Colonic mucosa (tissue), 4 donors: ENCODE data around the gene ENG. TPM values are rescaled to one million over a fixed set of nuclear protein-coding genes. Genes with fewer than 3 reads are reported as not detected.

Experiments used
- DNase-seq: peaks from one replicate; pipeline ENCODE4 v3.0.0-alpha.2; 2020
- H3K27ac ChIP-seq: fragments of 200-600 bp; one replicate; pipeline ENCODE4 v1.8.0; 2021
- H3K27me3 ChIP-seq: fragments of 200-600 bp; one replicate; pipeline ENCODE4 v1.8.0; 2021
- H3K36me3 ChIP-seq: fragments of 200-600 bp; one replicate; pipeline ENCODE4 v1.8.0; 2021
- H3K4me1 ChIP-seq: fragments of 200-600 bp; one replicate; pipeline ENCODE4 v1.8.0; 2021; ENCODE audit warnings: mild to moderate bottlenecking
- H3K4me3 ChIP-seq: fragments of 200-600 bp; one replicate; pipeline ENCODE4 v1.8.0; 2021
- H3K9ac ChIP-seq, 2 donors: one replicate each; pipeline ENCODE4 v1.7.0; 2013; ENCODE audit warnings: control low read depth in 2 of 2, low read depth in 2 of 2, low read length in 2 of 2
- H3K9me3 ChIP-seq: fragments of 200-600 bp; one replicate; pipeline ENCODE4 v1.8.0; 2021
- CTCF ChIP-seq: fragments of 200-600 bp; IDR thresholded peaks from one replicate; pipeline ENCODE4 v1.8.0; 2022; ENCODE audit warnings: antibody characterized with exemption, mild to moderate bottlenecking
- intact Hi-C: fragments of 100-400 bp; cut with DNase I; formaldehyde crosslinking; loops from one replicate; pipeline ENCODE4 v1.14.1; 2022
- total RNA-seq, 2 donors: library from RNA; stranded (reverse); fragmentation: NEBNext Ultra II Directional in 1 of 2; extraction: Animal tissue kit (Norgen Biotek cat#: 25700) in 1 of 2; gene quantifications; one replicate each; pipeline ENCODE4 v1.2.1, GENCODE V29; 2021
- donor health status: healthy.
- donor health status: DM: no; HTN: no; CAD: no.
- donor health status: DM: no; HTN: no; CAD: no.

Gene ENG
- total RNA-seq, 2 donors from 2014 or later: 15.4 to 34.5 TPM

DNA sequence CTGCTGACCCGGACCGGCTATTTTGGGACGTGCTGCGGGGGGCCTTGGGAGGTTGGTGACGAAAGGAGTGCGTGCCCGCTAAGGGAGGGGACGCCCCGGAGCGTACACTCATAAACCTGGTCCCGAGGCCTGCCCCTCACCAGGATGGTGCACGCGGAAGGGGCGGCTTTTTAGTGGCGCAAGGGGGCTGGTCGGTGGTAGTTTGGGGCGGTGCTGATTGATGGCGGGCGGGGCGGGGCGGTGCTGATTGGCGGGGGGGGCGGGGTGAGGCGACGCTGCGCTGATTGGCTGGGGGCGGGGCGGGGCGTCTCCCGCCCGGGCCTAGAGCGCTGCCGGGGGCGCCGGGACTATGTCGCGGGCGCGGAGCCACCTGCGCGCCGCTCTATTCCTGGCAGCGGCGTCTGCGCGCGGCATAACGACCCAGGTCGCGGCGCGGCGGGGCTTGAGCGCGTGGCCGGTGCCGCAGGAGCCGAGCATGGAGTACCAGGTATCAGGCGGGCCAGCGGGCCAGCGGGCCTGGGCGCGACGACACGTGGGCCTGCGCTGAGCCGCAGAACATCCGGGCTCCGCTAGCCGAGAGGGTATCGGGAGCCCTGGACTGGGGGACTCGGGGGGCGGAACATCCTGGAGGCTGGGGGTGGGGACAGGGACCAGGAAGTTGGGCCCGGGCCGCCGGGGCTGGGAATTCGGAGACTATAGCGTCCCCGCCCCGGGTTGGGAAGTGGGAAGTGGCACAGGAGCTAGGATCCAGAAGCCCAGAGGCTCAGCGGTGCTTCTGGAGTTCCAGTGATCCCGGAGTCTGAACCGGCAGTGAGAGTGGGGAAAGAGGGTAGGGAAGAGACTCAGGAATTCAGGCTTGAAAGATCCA lies 51.6 kb downstream of the ENG start, which contains the start of gene FPGS:
Gene FPGS (plus strand): TSS at position 307 of the 868 bp plus-strand sequence. CDS start 43 bp downstream, at position 350.
- Histone ChIP-seq H3K4me3 (peak within 1 kb of the TSS; percentile 53), H3K36me3 (no peaks in the 10 kb centered on the region)
- intact Hi-C loops: loop anchor here (10.0 kb wide), 1 partner anchor 72 kb away; the partner anchor contains the start of gene AK1

DNA sequence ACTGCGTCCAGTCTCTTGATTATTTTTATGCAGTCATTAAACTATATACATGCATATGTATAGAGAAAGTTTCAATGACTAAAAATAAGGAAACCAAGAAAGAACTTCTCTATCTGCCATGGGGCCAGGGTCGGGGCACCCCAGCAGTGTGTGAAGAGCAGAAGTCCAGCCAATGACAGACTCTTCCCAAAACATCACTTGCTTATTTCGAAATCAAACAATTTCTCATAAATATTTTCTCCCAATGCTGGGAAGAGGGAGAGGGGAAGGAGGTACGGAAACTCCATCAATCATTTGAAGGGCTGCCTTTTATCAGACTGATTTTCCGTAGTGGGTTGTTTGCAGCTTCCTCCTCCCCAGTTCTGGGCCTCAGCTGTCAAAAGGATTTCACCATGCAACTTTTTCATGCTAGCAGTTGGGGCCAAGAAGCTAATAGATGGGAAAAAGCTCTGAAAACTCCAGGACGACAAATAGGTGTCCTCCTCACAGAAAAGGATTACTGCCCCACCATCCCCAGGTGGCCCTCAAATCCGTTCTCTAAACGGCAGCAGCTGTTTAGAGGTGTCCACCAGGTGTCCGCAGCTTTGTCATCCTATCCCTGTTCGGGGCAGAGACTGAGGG lies 52.4 kb downstream of the ENG start:
- H3K27ac ChIP-seq: peak overlapping the region; percentile 81
- intact Hi-C loops: loop anchor here (10.0 kb wide), 1 partner anchor 73 kb away; the partner anchor contains the start of gene AK1
- H3K4me1 ChIP-seq: peaks cover 10% of the 10 kb centered on the region
- no peaks in the 10 kb centered on the region for H3K9me3 ChIP-seq
- peak overlapping the region; percentile 53 for H3K4me3 ChIP-seq
- no peaks in the 10 kb centered on the region for H3K27me3 ChIP-seq
- H3K9ac ChIP-seq: peak overlapping the region; percentile 64 to 76
- no peak for DNase-seq
- TF ChIP-seq CTCF: no peak
- H3K36me3 ChIP-seq: no peaks in the 10 kb centered on the region

More for the DNA sequence above, 51.6 kb downstream of the ENG start, which contains the start of gene FPGS:
- peak; percentile 90 for DNase-seq
- Histone ChIP-seq H3K27ac (peak within 1 kb of the TSS; percentile 87), H3K9me3 (no peaks in the 10 kb centered on the region), H3K27me3 (no peaks in the 10 kb centered on the region), H3K4me1 (peaks cover 10% of the 10 kb centered on the region), H3K9ac (peak within 1 kb of the TSS; percentile 84 to 89)
- TF ChIP-seq CTCF: no peak

- DNase-seq: no peak
- TF ChIP-seq CTCF: no peak
- Histone ChIP-seq H3K36me3 (no peaks in the 10 kb centered on the region), H3K9ac (peak overlapping the region in 1 of 2 donors; percentile 21), H3K4me1 (peaks cover 3% of the 10 kb centered on the region), H3K27ac (no peak overlapping the region), H3K27me3 (no peaks in the 10 kb centered on the region), H3K4me3 (no peak overlapping the region), H3K9me3 (no peaks in the 10 kb centered on the region)
- intact Hi-C loops: no loop called here
Observed at GRCh38 chr9:127796852-127797370, 57.5 kb downstream of the ENG start.

GRCh38 chr9:127796225-127796813 lies 58.1 kb downstream of the ENG start:
- intact Hi-C loops: no loop called here
- H3K4me3 ChIP-seq: no peak overlapping the region
- peaks cover 3% of the 10 kb centered on the region for H3K4me1 ChIP-seq
- H3K27me3 ChIP-seq: no peaks in the 10 kb centered on the region
- H3K9ac ChIP-seq: no peak overlapping the region
- no peaks in the 10 kb centered on the region for H3K9me3 ChIP-seq
- no peak for TF ChIP-seq CTCF
- H3K27ac ChIP-seq: no peak overlapping the region
- DNase-seq: no peak
- peaks cover under 1% of the 10 kb centered on the region for H3K36me3 ChIP-seq
